ENCODE results near the gene NFE2L2. TPM values are rescaled to one million over a fixed set of nuclear protein-coding genes. Genes with fewer than 3 reads are reported as not detected.

The NFE2L2 gene
- total RNA-seq, 4 donors from 2014 or later = 33.0 to 93.3 (median 59.1) TPM

GRCh38 chr2:177184606-177185005, 79.9 kb downstream of the NFE2L2 start:
- Histone ChIP-seq H3K9me3 (no peaks in the 10 kb centered on the region), H3K36me3 (no peaks in the 10 kb centered on the region), H3K4me3 (no peak overlapping the region), H3K27ac (no peak overlapping the region), H3K27me3 (no peaks in the 10 kb centered on the region), H3K4me1 (no peaks in the 10 kb centered on the region)
- DNase-seq (no peak), ATAC-seq (no peak)
- intact Hi-C loops (cut with DNase I; ENCODE audit: low total_unique reads) (no loop called here), in situ Hi-C loops (cut with MboI; ENCODE audit: low sequenced_read_pairs in 4 of 4) (loop anchor here in 1 of 4 donors (25.0 kb wide), 1 partner anchor 103 kb away; no protein-coding TSS in a partner anchor)
- TF ChIP-seq POLR2A (IDR thresholded peaks at IDR 0.05) = no peak
- TF ChIP-seq, protein P1, sequence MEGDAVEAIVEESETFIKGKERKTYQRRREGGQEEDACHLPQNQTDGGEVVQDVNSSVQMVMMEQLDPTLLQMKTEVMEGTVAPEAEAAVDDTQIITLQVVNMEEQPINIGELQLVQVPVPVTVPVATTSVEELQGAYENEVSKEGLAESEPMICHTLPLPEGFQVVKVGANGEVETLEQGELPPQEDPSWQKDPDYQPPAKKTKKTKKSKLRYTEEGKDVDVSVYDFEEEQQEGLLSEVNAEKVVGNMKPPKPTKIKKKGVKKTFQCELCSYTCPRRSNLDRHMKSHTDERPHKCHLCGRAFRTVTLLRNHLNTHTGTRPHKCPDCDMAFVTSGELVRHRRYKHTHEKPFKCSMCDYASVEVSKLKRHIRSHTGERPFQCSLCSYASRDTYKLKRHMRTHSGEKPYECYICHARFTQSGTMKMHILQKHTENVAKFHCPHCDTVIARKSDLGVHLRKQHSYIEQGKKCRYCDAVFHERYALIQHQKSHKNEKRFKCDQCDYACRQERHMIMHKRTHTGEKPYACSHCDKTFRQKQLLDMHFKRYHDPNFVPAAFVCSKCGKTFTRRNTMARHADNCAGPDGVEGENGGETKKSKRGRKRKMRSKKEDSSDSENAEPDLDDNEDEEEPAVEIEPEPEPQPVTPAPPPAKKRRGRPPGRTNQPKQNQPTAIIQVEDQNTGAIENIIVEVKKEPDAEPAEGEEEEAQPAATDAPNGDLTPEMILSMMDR (IDR thresholded peaks at IDR 0.05 in 4 of 5, conservative IDR thresholded peaks at IDR 0.05 in 1 of 5) = no peak

DNA sequence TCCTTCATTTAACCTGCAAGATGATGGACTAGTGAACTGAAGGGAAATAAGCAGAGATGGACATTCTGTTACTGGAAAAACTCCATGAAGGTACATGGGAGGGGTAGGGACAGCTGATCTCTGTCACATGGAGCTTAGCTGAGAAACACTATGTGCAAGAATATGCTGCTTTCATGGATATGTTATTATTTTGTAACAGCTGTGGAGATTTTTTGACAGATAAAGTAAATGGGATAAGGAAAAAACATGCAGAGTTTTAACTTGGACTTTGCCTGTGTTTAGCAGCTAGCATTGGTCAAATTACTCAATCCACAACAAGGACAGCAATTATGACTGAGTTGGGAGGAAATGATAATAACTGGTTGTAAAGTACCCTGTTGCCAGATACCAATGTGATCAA, 80.7 kb downstream of the NFE2L2 start:
- Histone ChIP-seq H3K27ac (no peak overlapping the region), H3K4me3 (no peak overlapping the region), H3K36me3 (no peaks in the 10 kb centered on the region), H3K9me3 (no peaks in the 10 kb centered on the region), H3K27me3 (no peaks in the 10 kb centered on the region), H3K4me1 (no peaks in the 10 kb centered on the region)
- TF ChIP-seq, protein P1 (IDR thresholded peaks at IDR 0.05 in 4 of 5, conservative IDR thresholded peaks at IDR 0.05 in 1 of 5) = no peak
- ATAC-seq (no peak), DNase-seq (no peak)
- intact Hi-C loops (cut with DNase I; ENCODE audit: low total_unique reads) (no loop called here), in situ Hi-C loops (cut with MboI; ENCODE audit: low sequenced_read_pairs in 4 of 4) (loop anchor here in 1 of 4 donors (25.0 kb wide), 1 partner anchor 103 kb away; no protein-coding TSS in a partner anchor)

Small RNAs within 50 kb of the gene (microRNA-seq; reads per million reads assigned to microRNA genes)
- gene MIR3128 (ENCODE audit: borderline replicate concordance in 2 of 2) (0 reads per million in 2 donors), gene MIR6512 (ENCODE audit: borderline replicate concordance in 2 of 2) (0 reads per million in 2 donors)

Other genes starting within 250 kb of the NFE2L2 start
- 10 to 100 TPM; 16.1 to 32.2 (median 22.4) TPM for gene HNRNPA3, start 51.9 kb downstream of the NFE2L2 start, total RNA-seq
- gene AGPS, start 128.0 kb upstream of the NFE2L2 start, total RNA-seq = 10 to 100 TPM; 23.1 to 30.9 (median 26.2) TPM

All from gastrocnemius medialis (tissue), 4 donors.